Left forelimb (tissue), 1 donor: ENCODE data around the gene CYP46A1.
"Not testable (repeated sequence)": the region's sequence is repeated elsewhere in the genome, so short reads cannot be mapped to it uniquely, and the experiment has no call there.

Source experiments
- DNase-seq: peaks from one replicate; pipeline ENCODE4 v3.0.0-alpha.2; 2018; ENCODE audit warnings: low spot score

Gene CYP46A1

GRCh38 chr14:99683619-99684409 lies at the start of gene CYP46A1:
CYP46A1 (plus strand) TSS chr14:99684298; CDS start chr14:99684418, 120 bp downstream.
- DNase-seq, result peak; percentile 100

- DNase-seq, result no peak
Observed at GRCh38 chr14:99634443-99634842, 49.7 kb upstream of the CYP46A1 start.

- no peak for DNase-seq
Observed at GRCh38 chr14:99635116-99635515, 49.0 kb upstream of the CYP46A1 start.

- DNase-seq, result no peak
Observed at GRCh38 chr14:99636487-99636886, 47.6 kb upstream of the CYP46A1 start.

GRCh38 chr14:99637624-99638023 lies 46.5 kb upstream of the CYP46A1 start:
- DNase-seq, result no peak

GRCh38 chr14:99642771-99643170 lies 41.3 kb upstream of the CYP46A1 start:
- DNase-seq, result not testable (repeated sequence)

- DNase-seq, result no peak
Observed at GRCh38 chr14:99643343-99643742, 40.8 kb upstream of the CYP46A1 start.

- DNase-seq, result no peak
Observed at GRCh38 chr14:99644035-99644587, 40.0 kb upstream of the CYP46A1 start.

- no peak for DNase-seq
Observed at GRCh38 chr14:99644723-99645544, 39.2 kb upstream of the CYP46A1 start, which contains the start of gene HHIPL1. HHIPL1 (plus strand) TSS chr14:99645129; CDS start chr14:99645208, 79 bp downstream.

- DNase-seq, result no peak
Observed at GRCh38 chr14:99645545-99646505, 38.3 kb upstream of the CYP46A1 start.

- DNase-seq, result no peak
Observed at GRCh38 chr14:99647411-99647810, 36.7 kb upstream of the CYP46A1 start.

GRCh38 chr14:99648027-99648784 lies 35.9 kb upstream of the CYP46A1 start:
- no peak for DNase-seq

GRCh38 chr14:99649219-99649618 lies 34.9 kb upstream of the CYP46A1 start:
- DNase-seq, result no peak

GRCh38 chr14:99649643-99650042 lies 34.5 kb upstream of the CYP46A1 start:
- no peak for DNase-seq

- no peak for DNase-seq
Observed at GRCh38 chr14:99650189-99650588, 33.9 kb upstream of the CYP46A1 start.

- DNase-seq, result no peak
Observed at GRCh38 chr14:99651953-99652746, 31.9 kb upstream of the CYP46A1 start.

GRCh38 chr14:99654235-99654985 lies 29.7 kb upstream of the CYP46A1 start:
- no peak for DNase-seq

- no peak for DNase-seq
Observed at GRCh38 chr14:99655521-99655920, 28.6 kb upstream of the CYP46A1 start.

GRCh38 chr14:99656171-99656570 lies 27.9 kb upstream of the CYP46A1 start:
- no peak for DNase-seq
